DOHH2 (cell line): Measurements from ENCODE around the gene SHROOM2.

Experiments used
- H3F3A ChIP-seq: fragments of 200-600 bp; sonication (generic), shearing (Covaris generic); 2 replicates; pipeline ENCODE4 v1.6.0; 2016; ENCODE audit warnings: antibody characterized with exemption, mild to moderate bottlenecking; ENCODE audit not compliant: control insufficient read depth, insufficient read depth
- H3K27ac ChIP-seq: fragments of 200-600 bp; sonication (generic); 2 replicates; pipeline ENCODE4 v1.5.1; 2014; ENCODE audit warnings: low read depth, mild to moderate bottlenecking, low read length, moderate library complexity
- H3K27me3 ChIP-seq: fragments of 200-600 bp; sonication (generic); 2 replicates; pipeline ENCODE4 v1.6.1; 2014; ENCODE audit warnings: mild to moderate bottlenecking, low read length, mixed read lengths; ENCODE audit not compliant: control insufficient read depth
- H3K36me3 ChIP-seq: fragments of 200-600 bp; sonication (generic); 2 replicates; pipeline ENCODE4 v1.6.1; 2014; ENCODE audit warnings: mild to moderate bottlenecking, low read length, moderate library complexity, mixed read lengths; ENCODE audit not compliant: control insufficient read depth
- H3K4me1 ChIP-seq: fragments of 200-600 bp; sonication (generic); 2 replicates; pipeline ENCODE4 v1.6.1; 2014; ENCODE audit warnings: mild to moderate bottlenecking, low read length, mixed read lengths; ENCODE audit not compliant: control insufficient read depth
- H3K4me2 ChIP-seq: fragments of 200-600 bp; sonication (generic); 2 replicates; pipeline ENCODE4 v1.6.0; 2014; ENCODE audit warnings: mild to moderate bottlenecking, low read length, moderate library complexity
- H3K4me3 ChIP-seq: fragments of 200-600 bp; sonication (generic); 2 replicates; pipeline ENCODE4 v1.5.1; 2014; ENCODE audit warnings: mild to moderate bottlenecking, low read length, mixed read lengths
- H3K79me2 ChIP-seq: fragments of 200-600 bp; sonication (generic); 2 replicates; pipeline ENCODE4 v1.6.1; 2014; ENCODE audit warnings: mild to moderate bottlenecking, low read length, mixed read lengths; ENCODE audit not compliant: control insufficient read depth
- H3K9me2 ChIP-seq: fragments of 200-600 bp; sonication (generic); replicated peaks from 2 replicates; pipeline ENCODE4 v1.6.1; 2014; ENCODE audit warnings: mild to moderate bottlenecking, low read length, mixed read lengths; ENCODE audit not compliant: control insufficient read depth
- H3K9me3 ChIP-seq: fragments of 200-600 bp; sonication (generic); 2 replicates; pipeline ENCODE4 v1.6.1; 2014; ENCODE audit warnings: antibody characterized with exemption, low read length, mixed read lengths; ENCODE audit not compliant: control insufficient read depth, insufficient read depth
- H4K20me1 ChIP-seq: fragments of 200-600 bp; sonication (generic); 2 replicates; pipeline ENCODE4 v1.6.0; 2014; ENCODE audit warnings: low read depth, mild to moderate bottlenecking, antibody characterized with exemption, low read length, moderate library complexity; ENCODE audit not compliant: control insufficient read depth, insufficient read depth
- EZH2phosphoT487 ChIP-seq: fragments of 200-600 bp; sonication (generic); IDR thresholded peaks from 2 replicates; pipeline ENCODE4 v1.6.1; 2017; ENCODE audit warnings: borderline replicate concordance, mild to moderate bottlenecking, antibody characterized with exemption, low read length, moderate library complexity, mixed read lengths
- TF ChIP-seq, protein P1 (sequence below): fragments of 200-600 bp; sonication (generic); IDR thresholded peaks from one replicate; pipeline ENCODE4 v1.5.1; 2014; ENCODE audit warnings: antibody characterized with exemption, mild to moderate bottlenecking, low read depth, low read length; ENCODE audit not compliant: poor library complexity, severe bottlenecking

The SHROOM2 gene

DNA sequence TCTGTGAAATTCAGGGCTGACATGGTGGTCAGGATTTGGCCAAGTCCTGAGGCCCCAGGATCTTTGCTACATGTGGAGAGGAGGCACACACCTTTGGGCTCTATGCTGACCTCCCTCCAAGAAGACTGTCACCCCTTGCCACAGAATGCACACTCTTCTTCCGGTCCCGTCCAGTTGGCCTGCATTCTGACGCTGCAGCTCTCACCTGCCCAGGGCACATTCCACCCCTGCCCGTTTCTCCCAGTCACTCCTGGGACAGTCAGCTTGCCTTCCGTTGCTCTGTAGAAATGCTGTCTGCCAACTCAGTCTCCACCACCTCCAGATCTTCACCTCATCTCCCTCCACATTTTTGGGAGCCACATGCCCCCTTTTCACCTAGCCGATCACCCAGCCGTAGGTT, 76.7 kb downstream of the SHROOM2 start:
- Histone ChIP-seq H4K20me1 (no peaks in the 10 kb centered on the region), H3F3A (no peaks in the 10 kb centered on the region), H3K4me1 (no peaks in the 10 kb centered on the region), H3K9me3 (no peaks in the 10 kb centered on the region), H3K4me2 (no peak overlapping the region), H3K4me3 (no peak overlapping the region), H3K79me2 (no peaks in the 10 kb centered on the region), H3K9me2 (no peaks in the 10 kb centered on the region), H3K36me3 (no peaks in the 10 kb centered on the region), H3K27me3 (peaks cover 7% of the 10 kb centered on the region; the same call in 1 of the 2 replicates), H3K27ac (no peak overlapping the region)
- TF ChIP-seq EZH2phosphoT487, result no peak
- TF ChIP-seq, protein P1, sequence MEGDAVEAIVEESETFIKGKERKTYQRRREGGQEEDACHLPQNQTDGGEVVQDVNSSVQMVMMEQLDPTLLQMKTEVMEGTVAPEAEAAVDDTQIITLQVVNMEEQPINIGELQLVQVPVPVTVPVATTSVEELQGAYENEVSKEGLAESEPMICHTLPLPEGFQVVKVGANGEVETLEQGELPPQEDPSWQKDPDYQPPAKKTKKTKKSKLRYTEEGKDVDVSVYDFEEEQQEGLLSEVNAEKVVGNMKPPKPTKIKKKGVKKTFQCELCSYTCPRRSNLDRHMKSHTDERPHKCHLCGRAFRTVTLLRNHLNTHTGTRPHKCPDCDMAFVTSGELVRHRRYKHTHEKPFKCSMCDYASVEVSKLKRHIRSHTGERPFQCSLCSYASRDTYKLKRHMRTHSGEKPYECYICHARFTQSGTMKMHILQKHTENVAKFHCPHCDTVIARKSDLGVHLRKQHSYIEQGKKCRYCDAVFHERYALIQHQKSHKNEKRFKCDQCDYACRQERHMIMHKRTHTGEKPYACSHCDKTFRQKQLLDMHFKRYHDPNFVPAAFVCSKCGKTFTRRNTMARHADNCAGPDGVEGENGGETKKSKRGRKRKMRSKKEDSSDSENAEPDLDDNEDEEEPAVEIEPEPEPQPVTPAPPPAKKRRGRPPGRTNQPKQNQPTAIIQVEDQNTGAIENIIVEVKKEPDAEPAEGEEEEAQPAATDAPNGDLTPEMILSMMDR, result no peak

DNA sequence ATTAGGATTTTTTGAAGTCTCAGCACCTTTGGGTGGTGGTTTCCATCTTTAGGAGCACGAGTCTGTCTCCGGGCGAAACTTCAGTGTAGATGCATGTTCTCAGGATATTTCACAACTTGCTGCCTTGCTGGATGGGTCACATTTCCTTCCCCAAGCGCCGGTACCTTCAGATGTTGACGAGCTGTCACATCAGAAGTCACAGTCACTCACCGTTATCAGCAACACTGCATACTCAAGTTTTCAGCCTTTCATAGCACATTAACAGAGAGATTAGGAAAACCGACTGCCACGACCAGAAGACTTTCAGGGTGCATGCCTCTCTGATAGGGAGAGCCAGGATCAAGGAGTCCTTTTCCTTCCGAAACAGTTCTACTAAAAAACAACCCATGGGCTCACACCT, 77.8 kb downstream of the SHROOM2 start:
- Histone ChIP-seq H3K4me1 (no peaks in the 10 kb centered on the region), H3K9me2 (no peaks in the 10 kb centered on the region), H3K36me3 (no peaks in the 10 kb centered on the region), H3K9me3 (no peaks in the 10 kb centered on the region), H3K79me2 (no peaks in the 10 kb centered on the region), H3F3A (no peaks in the 10 kb centered on the region), H4K20me1 (no peaks in the 10 kb centered on the region), H3K4me3 (no peak overlapping the region), H3K4me2 (no peak overlapping the region), H3K27ac (no peak overlapping the region), H3K27me3 (peaks cover 7% of the 10 kb centered on the region; the same call in 1 of the 2 replicates)
- TF ChIP-seq EZH2phosphoT487, result no peak

DNA sequence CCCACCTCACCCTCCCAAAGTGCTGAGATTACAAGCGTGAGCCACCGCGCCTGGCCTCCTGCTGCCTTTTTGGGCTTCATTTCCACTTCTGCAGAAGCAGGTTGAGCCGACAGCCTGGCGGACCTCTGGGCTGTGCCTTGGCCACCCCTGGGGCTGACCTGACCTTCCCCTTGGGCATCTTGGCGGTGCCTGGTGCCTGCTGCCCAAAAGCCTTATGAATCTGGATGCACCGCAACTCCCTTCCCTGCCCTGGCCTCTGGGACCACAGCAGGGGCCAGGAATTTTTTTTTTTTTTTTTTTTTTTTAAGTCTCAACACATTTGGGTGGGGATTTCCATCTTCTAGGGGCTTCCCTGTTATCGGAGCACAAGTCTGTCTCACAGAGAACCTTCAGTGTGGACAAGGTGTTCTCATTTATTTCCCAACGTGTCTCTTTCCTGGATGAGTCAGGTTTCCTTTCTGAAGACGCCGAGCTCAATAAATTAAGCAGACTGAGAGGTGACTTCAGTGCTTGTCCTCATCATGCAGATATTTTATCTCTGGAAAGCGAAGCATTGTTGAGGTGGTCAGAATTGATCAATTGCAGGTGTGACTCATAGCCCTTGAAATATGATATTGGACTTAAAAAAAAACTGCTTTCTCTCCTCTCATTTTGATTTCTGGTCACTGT, 79.7 kb downstream of the SHROOM2 start:
- no peak overlapping the region for H3K27ac ChIP-seq
- H3F3A ChIP-seq, result no peaks in the 10 kb centered on the region
- no peaks in the 10 kb centered on the region for H3K9me2 ChIP-seq
- no peak overlapping the region for H3K4me2 ChIP-seq
- no peaks in the 10 kb centered on the region for H3K79me2 ChIP-seq
- H4K20me1 ChIP-seq, result no peaks in the 10 kb centered on the region
- no peaks in the 10 kb centered on the region for H3K9me3 ChIP-seq
- H3K27me3 ChIP-seq, result peaks cover 7% of the 10 kb centered on the region; the same call in 1 of the 2 replicates
- H3K36me3 ChIP-seq, result no peaks in the 10 kb centered on the region
- TF ChIP-seq, protein P1, result no peak
- no peak for TF ChIP-seq EZH2phosphoT487
- no peak overlapping the region for H3K4me3 ChIP-seq
- no peaks in the 10 kb centered on the region for H3K4me1 ChIP-seq

DNA sequence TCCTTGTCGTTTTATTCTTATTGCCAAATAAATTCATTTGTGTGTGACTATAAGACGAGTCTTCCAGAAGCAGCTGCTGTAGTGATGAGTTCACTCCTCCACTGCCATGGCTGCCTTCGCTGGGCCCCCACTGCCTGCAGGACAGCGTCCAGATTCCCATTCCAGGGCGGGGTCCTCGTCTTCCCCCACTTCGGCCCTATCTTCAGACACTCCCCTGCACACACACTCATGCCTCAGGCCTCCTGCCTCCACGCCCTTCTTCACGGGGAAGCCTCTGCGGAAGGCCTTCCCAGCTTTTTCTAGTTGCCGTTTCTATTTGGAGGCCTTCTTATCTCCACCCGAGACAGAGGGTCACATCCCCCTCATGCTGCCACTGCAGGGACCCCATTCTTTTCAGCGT, 80.4 kb downstream of the SHROOM2 start:
- no peak overlapping the region for H3K4me2 ChIP-seq

More for the DNA sequence above, 80.4 kb downstream of the SHROOM2 start:
- Histone ChIP-seq H3K36me3 (no peaks in the 10 kb centered on the region), H3K27me3 (peaks cover 7% of the 10 kb centered on the region; the same call in 1 of the 2 replicates), H3K9me2 (no peaks in the 10 kb centered on the region), H3K4me1 (no peaks in the 10 kb centered on the region), H3K27ac (no peak overlapping the region), H3K9me3 (no peaks in the 10 kb centered on the region), H4K20me1 (no peaks in the 10 kb centered on the region), H3K4me3 (no peak overlapping the region), H3F3A (no peaks in the 10 kb centered on the region), H3K79me2 (no peaks in the 10 kb centered on the region)
- TF ChIP-seq, protein P1, result no peak
- no peak for TF ChIP-seq EZH2phosphoT487
